EH (cell line): ENCODE results near the gene AP5S1.
"Not testable (repeated sequence)": the region's sequence is repeated elsewhere in the genome, so short reads cannot be mapped to it uniquely, and the experiment has no call there.

ENCODE experiments used
- DNase-seq: peaks from one replicate; pipeline ENCODE4 v3.0.0-alpha.2; 2015; ENCODE audit warnings: low read depth

The AP5S1 gene

DNA sequence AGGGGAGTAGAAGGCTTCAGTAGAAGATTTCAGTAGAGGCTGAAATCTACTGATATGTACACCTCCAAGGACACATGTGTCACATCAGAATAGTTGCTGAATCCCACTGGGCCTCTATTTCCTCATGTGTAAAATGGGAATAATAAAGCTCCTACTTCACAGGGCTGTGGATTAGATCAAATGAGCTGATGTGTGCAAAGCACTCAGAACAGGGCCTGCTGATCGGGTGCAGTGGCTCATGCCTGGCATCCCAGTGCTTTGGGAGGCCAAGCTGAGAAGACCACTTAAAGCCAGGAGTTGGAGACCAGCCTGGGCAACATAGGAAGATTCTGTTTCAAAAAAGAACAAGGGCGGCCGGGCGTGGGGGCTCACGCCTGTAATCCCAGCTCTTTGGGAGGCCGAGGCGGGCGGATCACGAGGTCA lies 8.1 kb upstream of the AP5S1 start:
- no peak for DNase-seq

DNA sequence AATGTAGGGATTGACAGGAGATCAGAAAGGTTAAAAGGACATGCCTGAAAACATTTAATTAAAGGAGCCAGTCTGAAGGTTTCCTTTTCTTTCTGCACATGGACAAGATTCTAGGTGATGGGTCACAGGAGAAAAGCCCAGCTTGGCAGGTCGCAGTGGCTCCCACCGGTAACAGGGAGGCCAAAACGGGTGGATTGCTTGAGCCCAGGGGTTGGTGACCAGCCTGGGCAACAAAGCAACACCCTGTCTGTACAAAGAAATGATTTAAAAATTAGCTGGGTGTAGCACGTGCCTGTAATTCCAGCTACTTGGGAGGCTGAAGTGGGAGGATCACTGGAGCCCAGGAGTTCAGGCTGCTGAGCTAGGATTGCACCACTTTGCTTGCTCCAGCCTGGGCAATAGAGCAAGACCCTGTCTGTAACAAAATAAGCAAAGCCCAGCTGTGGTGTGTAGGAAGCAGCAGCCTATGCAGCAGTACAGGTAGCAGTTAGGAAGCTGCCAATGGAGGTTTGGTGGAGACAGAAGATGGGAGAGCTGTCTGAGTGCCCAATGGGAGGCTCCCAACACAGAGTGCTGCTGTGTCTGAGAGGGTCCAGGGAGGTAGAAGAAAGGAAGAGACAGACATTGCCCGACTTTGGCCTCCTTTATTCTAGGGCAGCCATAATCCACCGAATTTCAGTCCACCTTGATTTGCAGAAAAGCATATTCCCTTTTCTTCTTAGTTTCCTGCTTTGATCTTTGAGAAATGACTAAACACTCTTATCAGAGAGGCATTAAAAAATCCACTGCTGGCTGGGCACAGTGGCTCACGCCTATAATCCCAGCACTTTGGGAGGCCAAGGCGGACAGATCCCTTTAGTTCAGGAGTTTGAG lies 7.1 kb upstream of the AP5S1 start:
- DNase-seq, result no peak

GRCh38 chr20:3813848-3814581 lies 6.3 kb upstream of the AP5S1 start:
- DNase-seq, result no peak

GRCh38 chr20:3814928-3815495 lies 5.3 kb upstream of the AP5S1 start:
- no peak for DNase-seq

DNA sequence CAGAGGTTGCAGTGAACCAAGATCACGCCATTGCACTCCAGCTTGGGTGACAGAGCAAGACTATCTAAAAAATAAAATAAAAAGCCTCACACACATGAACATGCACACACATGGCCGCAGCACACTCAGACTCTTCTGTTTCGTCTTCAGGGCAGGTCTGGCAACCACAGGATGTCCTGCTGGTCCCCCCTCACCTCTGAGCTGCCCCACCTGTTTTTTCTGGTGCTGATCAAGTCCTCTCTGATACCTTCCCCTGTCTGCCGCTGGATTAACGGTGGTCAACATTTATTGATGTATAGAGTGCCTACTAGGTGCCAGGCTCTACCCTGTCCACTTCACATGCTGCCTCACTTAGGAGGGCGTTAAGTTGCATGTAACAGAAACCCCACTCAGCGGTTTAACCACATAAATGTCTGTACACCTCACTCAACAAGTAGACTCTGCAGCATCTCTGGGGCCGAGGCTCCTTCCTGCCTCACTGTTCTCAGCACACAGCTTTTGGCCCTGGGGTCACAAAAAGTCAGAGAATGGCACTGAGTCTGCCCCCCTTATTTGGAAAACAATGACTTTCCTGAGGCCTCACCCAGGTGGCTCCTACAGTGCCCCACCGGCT lies 4.5 kb upstream of the AP5S1 start:
- DNase-seq, result no peak

DNA sequence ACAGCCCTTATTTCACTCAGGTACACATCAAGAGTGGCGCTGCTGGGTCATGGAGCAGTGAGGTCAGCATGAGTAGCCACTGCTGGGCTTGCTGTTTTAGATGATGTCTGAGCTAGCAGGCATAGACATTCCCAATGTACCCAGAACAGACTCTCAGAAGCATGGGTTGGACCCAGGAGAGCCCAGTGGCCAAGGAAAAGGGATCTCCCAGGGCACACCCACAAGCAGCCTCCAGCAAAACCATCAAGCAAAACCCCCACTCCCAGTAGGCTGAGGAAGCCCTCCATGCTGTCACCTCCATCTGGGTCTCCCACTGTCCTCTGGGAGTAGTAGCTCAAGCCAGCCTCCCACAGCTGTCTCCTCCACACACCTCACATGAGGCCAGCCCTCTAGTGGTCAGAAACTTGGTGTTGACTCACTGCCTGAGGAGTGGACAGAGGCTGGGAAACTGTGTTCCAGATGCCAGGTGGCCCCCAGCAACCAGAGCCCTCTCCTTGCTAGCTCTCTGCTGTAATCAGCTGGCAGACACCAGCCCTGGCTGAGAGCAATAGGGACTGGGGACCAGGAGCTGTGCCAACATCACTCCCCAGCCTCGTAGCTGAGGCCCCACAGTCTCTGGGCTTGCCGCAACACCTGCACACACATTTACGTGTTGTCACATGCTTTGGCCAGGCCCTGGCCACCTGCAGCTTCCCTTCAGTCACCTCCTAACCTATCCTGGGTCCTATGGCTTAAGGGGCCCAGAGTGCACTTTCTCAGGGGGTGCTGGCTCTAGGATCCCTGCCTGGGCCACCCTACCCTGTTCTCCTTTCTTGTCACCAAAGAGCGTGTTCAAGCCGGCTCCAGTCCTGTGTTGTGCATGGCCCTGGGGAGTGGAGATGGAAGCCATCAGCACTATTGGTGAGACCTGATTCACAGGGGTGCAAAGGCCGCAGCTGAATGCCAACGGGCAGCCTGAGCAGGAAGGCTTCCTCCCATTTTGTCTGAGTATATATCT lies 1.9 kb upstream of the AP5S1 start:
- DNase-seq, result peak; percentile 86

DNA sequence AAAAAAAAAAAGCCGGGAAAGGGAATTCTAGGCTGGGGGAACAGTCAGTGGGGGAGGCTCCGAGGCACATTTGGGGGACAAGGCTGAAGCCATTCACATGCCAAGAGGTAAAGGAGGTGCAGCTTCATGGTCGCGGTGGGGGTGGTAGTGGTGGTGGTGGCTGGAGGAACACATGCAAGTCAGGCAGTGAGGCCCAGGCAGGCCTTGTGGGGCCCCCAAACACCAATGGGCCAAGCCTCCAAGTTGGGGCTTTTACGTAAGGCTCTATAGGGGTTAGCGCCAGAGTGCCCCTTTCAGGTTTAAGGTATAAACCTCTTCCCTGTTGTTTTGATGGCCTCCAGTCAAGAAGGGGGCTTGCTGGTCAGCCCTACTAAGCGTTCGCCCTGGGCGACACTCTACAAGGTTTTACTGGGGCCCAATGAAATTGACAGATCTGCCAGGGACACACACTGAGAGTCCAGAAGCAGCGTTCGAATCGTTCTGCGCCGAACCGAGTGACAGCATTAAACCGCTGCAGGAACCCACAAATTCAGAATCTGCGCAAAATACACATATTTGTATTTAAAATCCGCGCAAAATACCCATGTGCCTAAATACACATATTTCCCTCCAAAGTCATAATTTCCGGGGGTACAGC lies 818 bp upstream of the AP5S1 start:
- DNase-seq, result no peak

DNA sequence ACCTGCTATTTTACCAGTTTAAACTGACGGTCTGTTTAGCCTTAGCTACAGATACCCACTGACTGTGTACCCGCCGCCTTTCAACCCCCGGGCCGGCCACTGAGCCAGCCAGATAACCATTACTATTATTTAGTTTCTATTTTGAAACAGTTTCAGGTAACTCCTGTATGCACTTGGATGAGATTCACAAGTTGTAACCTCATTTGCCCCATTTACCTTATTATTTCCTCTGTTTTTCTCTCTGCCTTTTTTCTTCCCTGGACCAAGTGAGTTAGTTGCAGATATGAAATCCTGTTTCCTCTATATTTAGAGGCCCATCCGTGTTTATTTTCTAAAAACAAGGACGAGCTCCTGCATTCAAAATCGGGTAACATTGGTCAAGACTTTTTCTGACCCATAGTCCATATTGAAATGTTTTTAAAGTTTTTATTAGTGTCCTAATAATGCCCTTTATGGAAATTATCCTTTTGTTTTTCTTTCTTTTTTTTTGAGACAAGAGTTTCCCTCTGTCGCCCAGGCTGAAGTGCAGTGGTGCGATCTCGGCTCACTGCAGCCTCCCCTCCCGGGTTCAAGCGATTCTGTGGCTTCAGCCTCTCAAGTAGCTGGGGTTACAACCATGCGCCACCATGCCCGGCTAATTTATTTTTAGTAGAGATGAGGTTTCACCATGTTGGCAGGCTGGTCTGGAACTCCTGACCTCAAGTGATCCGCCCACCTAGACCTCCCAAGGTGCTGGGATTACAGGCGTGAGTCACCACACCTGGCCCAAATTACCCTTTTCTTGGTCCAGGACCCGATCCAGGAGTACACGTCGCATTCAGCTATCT lies 767 bp downstream of the AP5S1 start:
- no peak for DNase-seq

DNA sequence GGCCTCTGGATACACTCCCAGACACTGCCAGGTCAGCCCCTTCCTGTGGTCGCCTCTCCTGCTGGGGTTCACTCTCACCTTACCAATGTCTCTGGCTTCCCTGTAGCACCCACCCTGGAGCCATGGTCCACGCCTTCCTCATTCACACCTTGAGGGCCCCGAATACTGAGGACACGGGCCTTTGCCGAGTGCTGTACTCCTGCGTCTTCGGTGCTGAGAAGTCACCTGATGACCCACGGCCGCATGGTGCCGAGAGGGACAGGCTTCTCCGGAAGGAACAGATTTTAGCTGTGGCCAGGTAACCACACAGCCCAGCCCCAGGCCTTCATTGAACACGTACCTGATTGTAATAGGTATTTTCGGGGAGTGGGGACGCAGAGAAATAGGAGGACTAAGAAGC lies 1.6 kb downstream of the AP5S1 start:
- DNase-seq, result no peak

DNA sequence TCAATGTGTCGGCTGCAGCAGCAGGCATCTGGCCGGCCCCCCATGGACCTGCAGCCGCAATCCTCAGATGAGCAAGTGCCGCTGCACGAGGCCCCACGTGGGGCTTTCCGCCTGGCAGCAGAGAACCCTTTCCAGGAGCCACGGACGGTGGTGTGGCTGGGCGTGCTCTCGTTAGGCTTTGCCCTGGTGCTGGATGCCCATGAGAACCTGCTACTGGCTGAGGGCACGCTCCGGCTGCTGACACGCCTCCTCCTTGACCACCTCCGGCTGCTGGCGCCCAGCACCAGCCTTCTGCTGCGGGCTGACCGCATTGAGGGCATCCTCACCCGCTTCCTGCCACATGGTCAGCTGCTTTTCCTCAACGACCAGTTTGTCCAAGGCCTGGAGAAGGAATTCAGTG lies 3.5 kb downstream of the AP5S1 start:
- DNase-seq, result no peak

DNA sequence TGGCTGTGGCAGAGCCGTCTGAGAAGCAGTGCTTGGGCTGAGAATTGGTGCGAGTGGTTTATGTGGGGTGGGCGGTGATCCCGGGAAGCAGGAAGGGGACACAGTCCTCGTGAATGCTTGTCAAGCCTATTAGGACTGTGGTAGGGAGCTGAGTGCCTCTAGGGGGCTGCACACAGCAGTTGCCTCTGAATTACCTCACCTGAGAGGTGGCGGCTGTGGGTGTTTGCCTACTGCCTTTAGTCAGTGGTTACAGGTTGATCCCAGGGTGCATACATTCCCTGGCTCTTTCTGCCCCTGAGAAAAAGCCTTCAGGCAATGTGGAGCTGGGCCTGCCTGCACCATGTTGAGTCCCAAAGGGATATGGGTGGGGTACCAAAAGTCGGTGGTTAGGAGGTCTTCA lies 5.2 kb downstream of the AP5S1 start:
- no peak for DNase-seq

DNA sequence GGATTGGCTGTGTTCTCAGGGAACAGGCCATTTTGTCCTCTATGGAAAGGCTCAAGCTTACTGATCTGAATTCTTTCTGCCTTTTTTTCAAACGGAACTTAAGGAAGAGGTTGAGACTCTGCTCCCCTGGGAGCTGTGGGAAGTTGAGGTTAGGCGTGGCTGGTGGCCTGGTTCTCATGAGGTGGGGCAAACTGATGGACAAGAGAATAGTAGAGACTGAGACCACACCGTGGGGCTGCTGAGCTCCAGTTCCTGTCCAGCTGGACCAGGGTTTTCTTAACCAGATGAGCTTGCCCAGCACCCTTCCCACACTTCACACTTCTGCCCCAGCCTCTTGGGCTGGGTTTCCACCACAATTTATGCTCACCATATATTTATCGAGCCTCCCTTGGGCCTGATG lies 6.1 kb downstream of the AP5S1 start:
- no peak for DNase-seq

DNA sequence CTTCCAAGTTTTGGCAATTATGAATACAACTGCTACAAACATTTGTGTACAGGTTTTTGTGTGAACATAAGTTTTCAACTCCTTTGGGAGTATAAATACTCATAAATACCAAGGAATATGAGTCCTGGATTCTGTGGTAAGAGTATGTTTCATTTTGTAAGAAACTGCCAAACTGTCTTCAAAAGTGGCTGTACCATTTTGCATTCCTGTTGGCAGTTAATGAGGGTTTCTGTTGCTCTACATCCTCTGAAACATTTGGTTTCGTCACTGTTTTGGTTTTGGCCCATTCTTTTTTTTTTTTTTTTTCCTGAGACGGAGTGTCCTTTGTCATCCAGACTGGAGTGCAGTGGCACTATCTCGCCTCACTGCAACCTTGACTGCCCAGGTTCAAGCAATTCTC lies 8.5 kb downstream of the AP5S1 start:
- peak; percentile 27 for DNase-seq

DNA sequence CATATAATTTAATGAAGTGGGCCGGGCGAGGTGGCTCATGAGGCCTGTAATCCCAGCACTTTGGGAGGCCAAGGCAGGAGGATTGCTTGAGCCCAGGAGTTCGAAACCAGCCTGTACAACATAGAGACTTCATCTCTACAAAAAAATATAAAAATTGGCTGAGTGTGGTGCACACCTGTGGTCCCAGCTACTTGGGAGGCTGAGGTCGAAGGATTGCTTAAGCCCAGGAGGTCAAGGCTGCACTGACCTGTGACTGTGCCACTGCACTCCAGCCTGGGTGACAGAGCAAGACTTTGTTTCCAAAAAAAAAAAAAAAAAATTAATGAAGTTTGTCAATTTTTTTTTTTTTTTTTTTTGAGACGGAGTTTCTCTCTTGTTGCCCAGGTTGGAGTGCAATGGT lies 9.5 kb downstream of the AP5S1 start:
- not testable (repeated sequence) for DNase-seq

GRCh38 chr20:3836132-3836531 lies 15.8 kb downstream of the AP5S1 start:
- DNase-seq, result no peak

GRCh38 chr20:3839328-3839727 lies 19.0 kb downstream of the AP5S1 start:
- DNase-seq, result no peak

DNA sequence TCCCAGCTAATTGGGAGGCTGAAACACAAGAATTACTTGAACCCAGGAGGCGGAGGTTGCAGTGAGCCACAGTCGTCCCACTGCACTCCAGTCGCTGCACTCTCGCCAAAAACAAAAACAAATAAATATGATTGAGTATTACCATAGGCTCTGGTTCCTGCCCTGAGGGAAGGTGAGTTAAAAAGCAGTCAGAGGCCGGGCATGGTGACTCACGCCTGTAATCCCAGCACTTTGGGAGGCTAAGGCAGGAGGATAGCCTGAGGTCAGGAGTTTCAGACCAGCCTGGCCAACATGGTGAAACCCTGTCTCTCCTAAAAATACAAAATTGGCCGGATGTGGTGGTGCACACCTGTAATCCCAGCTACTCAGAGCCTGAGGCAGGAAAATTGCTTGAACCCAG lies 19.9 kb downstream of the AP5S1 start:
- DNase-seq, result peak; percentile 48

GRCh38 chr20:3842348-3842930 lies 22.1 kb downstream of the AP5S1 start:
- DNase-seq, result no peak

DNA sequence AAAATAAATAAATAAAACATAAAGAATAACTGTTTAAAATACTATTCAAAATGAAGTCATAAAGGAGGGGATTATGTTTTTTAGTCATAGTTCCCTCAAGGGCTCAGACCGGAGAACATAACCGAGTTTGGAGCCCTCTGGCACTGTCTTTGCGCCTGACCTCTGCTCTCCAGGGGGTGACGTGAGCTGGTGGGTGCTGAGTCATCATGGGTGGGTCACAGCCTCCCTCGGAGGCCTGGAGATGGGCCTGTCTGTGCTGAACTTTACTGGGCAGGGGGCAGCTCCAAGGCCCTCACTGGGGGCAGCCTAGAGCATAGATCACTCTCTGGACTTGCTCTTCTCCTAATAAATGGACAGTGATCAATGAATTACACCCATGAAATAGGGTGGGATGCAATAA lies 23.1 kb downstream of the AP5S1 start:
- peak; percentile 77 for DNase-seq
